K562 (cell line): ENCODE measurements around the gene NSMCE1. TPM values are rescaled to one million over a fixed set of nuclear protein-coding genes. Genes with fewer than 3 reads are reported as not detected.

Experiments used
- ATAC-seq: fragments of 200-7000 bp; cut with Tn5 transposase; 3 replicates; pipeline ENCODE4 v1.9.1; 2020; ENCODE audit warnings: moderate library complexity
- BruUV-seq: library from RNA; stranded (reverse); fragments of 400-500 nt; replicated peaks from 2 replicates; lab custom pipeline; 2021; lab: Mats Ljungman, UMichigan
- CTCF ChIA-PET: fragments of 300-600 bp; formaldehyde crosslinking; extraction: SDS; loops from one replicate; lab custom pipeline; 2021; ENCODE audit warnings: low intra/inter-chr PET ratio; lab: Yijun Ruan, JAX
- POLR2A ChIA-PET: fragments of 300-600, 350-650 bp; sonication (Branson Sonifier 250); formaldehyde crosslinking; extraction: SDS; loops from one replicate; lab custom pipeline; 2021; ENCODE audit warnings: antibody characterized with exemption, inconsistent platforms; lab: Yijun Ruan, JAX
- DNase-seq, 4 experiments: peaks; one replicate each; pipeline versions ENCODE4 v3.0.0 to v3.0.0-alpha.2; 2011 to 2018; ENCODE audit warnings: low spot score in 3 of 4, mixed read lengths in 3 of 4; ENCODE audit errors: extremely low read depth in 1 of 4
- FAIRE-seq: peaks from 2 replicates; lab custom pipeline; 2011; peaks lifted over from hg19 to GRCh38; lab: Jason Lieb, UNC
- H2AFZ ChIP-seq: 2 replicates; pipeline ENCODE4 v1.6.0; 2011; ENCODE audit warnings: low read depth, low read length, control low read depth, inconsistent platforms
- H3K27ac ChIP-seq: fragments of 200-600 bp; 3 replicates; pipeline ENCODE4 v1.8.0; 2011; ENCODE audit warnings: low read depth, mild to moderate bottlenecking, control low read depth, inconsistent platforms, low read length, moderate library complexity, mixed read lengths; ENCODE audit errors: extremely low read depth
- H3K27me3 ChIP-seq, 2 experiments: fragments of 300-600 bp in 1 of 2; 2 replicates in 1 of 2; 3 replicates in 1 of 2; pipeline versions ENCODE4 v1.6.0 to v1.8.0; 2011; ENCODE audit warnings: inconsistent platforms in 2 of 2, low read length in 2 of 2, mild to moderate bottlenecking in 1 of 2, mixed read lengths in 1 of 2, moderate library complexity in 1 of 2; ENCODE audit not compliant: control insufficient read depth in 2 of 2, insufficient read depth in 2 of 2
- H3K36me3 ChIP-seq: fragments of 300-600 bp; 3 replicates; pipeline ENCODE4 v1.8.0; 2011; ENCODE audit warnings: mild to moderate bottlenecking, low read length, inconsistent platforms; ENCODE audit not compliant: control insufficient read depth, insufficient read depth
- H3K4me1 ChIP-seq, 2 experiments: fragments of 200-600 bp in 1 of 2; replicated peaks in 1 of 2; 2 replicates in 1 of 2; 3 replicates in 1 of 2; pipeline versions ENCODE4 v1.5.1 to v1.8.0; 2011; ENCODE audit warnings: inconsistent platforms in 2 of 2, low read length in 2 of 2, mild to moderate bottlenecking in 1 of 2, mixed read lengths in 1 of 2, moderate library complexity in 1 of 2; ENCODE audit not compliant: control insufficient read depth in 2 of 2, insufficient read depth in 2 of 2
- H3K4me2 ChIP-seq: 2 replicates; pipeline ENCODE4 v1.6.1; 2011; ENCODE audit warnings: low read length, control low read depth, inconsistent platforms, mixed read lengths; ENCODE audit not compliant: insufficient read depth
- H3K4me3 ChIP-seq: fragments of 200-600 bp; sonication (generic), shearing (Covaris generic); 2 replicates; pipeline ENCODE4 v1.5.1; 2016; ENCODE audit warnings: control low read depth, inconsistent platforms
- H3K79me2 ChIP-seq: fragments of 200-600 bp; 3 replicates; pipeline ENCODE4 v1.8.0; 2011; ENCODE audit warnings: low read length, inconsistent platforms; ENCODE audit not compliant: control insufficient read depth, insufficient read depth
- H3K9ac ChIP-seq, 2 experiments: 2 replicates each; pipeline versions ENCODE4 v1.6.0 to v1.6.1; 2011; ENCODE audit warnings: low read depth in 2 of 2, low read length in 2 of 2, control low read depth in 1 of 2, inconsistent platforms in 1 of 2, mild to moderate bottlenecking in 1 of 2, mixed read lengths in 1 of 2; ENCODE audit not compliant: insufficient read depth in 1 of 2
- H3K9me1 ChIP-seq: one replicate; pipeline ENCODE4 v1.6.0; 2011; ENCODE audit warnings: inconsistent platforms, mild to moderate bottlenecking, low read length, moderate library complexity; ENCODE audit not compliant: control insufficient read depth, insufficient read depth
- H3K9me3 ChIP-seq: replicated peaks from 2 replicates; pipeline ENCODE4 v1.5.1; 2011; ENCODE audit warnings: low read depth, low read length, inconsistent platforms; ENCODE audit not compliant: control insufficient read depth, insufficient read depth
- H4K20me1 ChIP-seq: replicated peaks from 2 replicates; pipeline ENCODE4 v1.6.1; 2011; ENCODE audit warnings: low read length, inconsistent platforms, mixed read lengths; ENCODE audit not compliant: control insufficient read depth, insufficient read depth
- CBFA2T3 ChIP-seq: fragments of 450-650 bp; IDR thresholded peaks from 2 replicates; pipeline ENCODE4 v1.6.1; 2017
- DMBX1 ChIP-seq: fragments of 250-450 bp; sonication (Bioruptor Pico); IDR thresholded peaks from 2 replicates; pipeline ENCODE4 v1.8.0; 2022; ENCODE audit warnings: inconsistent platforms, mild to moderate bottlenecking, moderate library complexity, borderline replicate concordance
- ELF2 ChIP-seq: fragments of 250-450 bp; sonication (Bioruptor Pico); IDR thresholded peaks from 2 replicates; pipeline ENCODE4 v1.5.0; 2021; ENCODE audit warnings: mild to moderate bottlenecking
- EP300 ChIP-seq: IDR thresholded peaks from 2 replicates; pipeline ENCODE4 v1.6.1; 2012; ENCODE audit warnings: low read length, improper control_type of control experiment
- KDM1A ChIP-seq, 2 experiments: fragments of 450-650 bp; IDR thresholded peaks; 2 replicates each; pipeline ENCODE4 v1.6.1; 2016; ENCODE audit warnings: mild to moderate bottlenecking in 2 of 2
- KLF6 ChIP-seq: fragments of 250-450 bp; sonication (Bioruptor Pico); IDR thresholded peaks from 2 replicates; pipeline ENCODE4 v1.4.0; 2020; ENCODE audit warnings: mild to moderate bottlenecking, moderate library complexity, borderline replicate concordance
- MAZ ChIP-seq, 2 experiments: fragments of 450-650 bp in 1 of 2; sonication (generic) in 1 of 2; formaldehyde crosslinking; IDR thresholded peaks in 1 of 2; conservative IDR thresholded peaks in 1 of 2; 2 replicates each; pipeline versions ENCODE4 v1.4.0 to v1.5.0; 2020; ENCODE audit warnings: mild to moderate bottlenecking in 1 of 2, missing genetic modification reagents in 1 of 2
- POLR2B ChIP-seq: fragments of 450-650 bp; IDR thresholded peaks from 2 replicates; pipeline ENCODE4 v1.6.1; 2018; ENCODE audit warnings: low read depth; ENCODE audit not compliant: partially characterized antibody
- POLR2G ChIP-seq: fragments of 200-400 bp; formaldehyde crosslinking; IDR thresholded peaks from 2 replicates; pipeline ENCODE4 v1.6.1; 2017; ENCODE audit warnings: low read depth, mild to moderate bottlenecking, antibody characterized with exemption, low read length, moderate library complexity
- POLR2H ChIP-seq: IDR thresholded peaks from 2 replicates; pipeline ENCODE4 v1.6.1; 2016; ENCODE audit warnings: missing genetic modification characterization, low read depth, mild to moderate bottlenecking, control low read depth, missing compliant biosample characterization, moderate library complexity
- SUPT5H ChIP-seq: fragments of 450-650 bp; IDR thresholded peaks from 2 replicates; pipeline ENCODE4 v1.6.1; 2016
- TSHZ1 ChIP-seq: fragments of 250-450 bp; sonication (Bioruptor Pico); IDR thresholded peaks from 2 replicates; pipeline ENCODE4 v1.4.0; 2020; ENCODE audit warnings: mild to moderate bottlenecking, moderate library complexity
- ZBTB17 ChIP-seq: fragments of 450-650 bp; formaldehyde crosslinking; IDR thresholded peaks from 2 replicates; pipeline ENCODE4 v1.4.0; 2020; ENCODE audit warnings: mild to moderate bottlenecking
- ZKSCAN8 ChIP-seq: fragments of 200-800 bp; sonication (Bioruptor generic); IDR thresholded peaks from 2 replicates; pipeline ENCODE4 v1.6.1; 2016; ENCODE audit warnings: missing genetic modification characterization, missing compliant biosample characterization
- ZNF165 ChIP-seq: fragments of 250-450 bp; sonication (Bioruptor Pico); IDR thresholded peaks from 2 replicates; pipeline ENCODE4 v1.4.0; 2020; ENCODE audit warnings: borderline replicate concordance
- WGBS: fragments of 100-300 bp; shearing (Covaris generic); methylation state at CpG from one replicate; pipeline ENCODE4 v1.1.6; 2016; ENCODE audit warnings: low coverage, mixed read lengths; ENCODE audit not compliant: insufficient coverage; ENCODE audit errors: missing lambda C conversion rate; 5-methylcytosine and 5-hydroxymethylcytosine counted together
- in situ Hi-C: fragments of 300-500 bp; cut with MboI; formaldehyde crosslinking; loops from 4 replicates; pipeline ENCODE4 v1.15.0; 2018; ENCODE audit warnings: inconsistent platforms, mixed read lengths
- intact Hi-C: fragments of 100-400 bp; cut with micrococcal nuclease; formaldehyde crosslinking; loops from 2 replicates; pipeline ENCODE4 v1.14.2; 2022
- polyA plus RNA-seq, 8 experiments: library from polyadenylated mRNA; depleted of rRNA in 4 of 8; stranded (reverse) in 5 of 8; unstranded in 3 of 8; fragments of >200 nt; fragmentation: Nextera tagmentation in 2 of 8; fragmentation: Illumina TruSeq in 1 of 8; extraction: Ambion mirVana in 2 of 8; extraction: Trizol in 1 of 8; gene quantifications; 2 replicates each; pipeline versions ENCODE4 v1.2.1 to v1.2.3, GENCODE V29; 2011 to 2014; ENCODE audit warnings: inconsistent platforms in 1 of 8, missing spikeins in 1 of 8
- total RNA-seq, 7 experiments: library from RNA; depleted of rRNA in 6 of 7; stranded (reverse); fragments of >200 nt in 6 of 7; fragmentation: Illumina TruSeq in 2 of 7; extraction: Trizol in 2 of 7; gene quantifications; 2 replicates each; pipeline versions ENCODE4 v1.2.1 to v1.2.3, GENCODE V29; 2011 to 2021; ENCODE audit warnings: low replicate concordance in 1 of 7
- TF ChIP-seq, protein P1 (sequence below): fragments of 450-650 bp; formaldehyde crosslinking; conservative IDR thresholded peaks from 2 replicates; pipeline ENCODE4 v1.4.0; 2022; ENCODE audit warnings: mild to moderate bottlenecking, missing genetic modification characterization
- TF ChIP-seq, protein P2 (sequence below): fragments of 250-450 bp; sonication (Bioruptor Pico); IDR thresholded peaks from 2 replicates; pipeline ENCODE4 v1.8.0; 2021; ENCODE audit warnings: moderate library complexity, mild to moderate bottlenecking, inconsistent platforms

The NSMCE1 gene
- total and polyA plus RNA-seq, 9 of the 15 experiments (the other 6 are each of a cell fraction or from before 2014, with no cell fraction given): 52.1 to 163 (median 61.5) TPM

GRCh38 chr16:27199235-27199586 is 69.4 kb downstream of the NSMCE1 start:
- ATAC-seq (no peak), FAIRE-seq (no peak), DNase-seq (no peak)
- intact Hi-C loops: no loop called here
- H3K27me3 ChIP-seq: no peaks in the 10 kb centered on the region
- ChIA-PET POLR2A (interaction anchor here (0.7 to 2.4 kb wide), 11 partner anchors 9 to 156 kb away, joined by 3 to 17 read pairs (median 3); partner anchors contain the start of gene NSMCE1), CTCF (no interaction called here)
- WGBS: 38% methylated on average over 3 of the region's 3 CpGs
- peak overlapping the region; percentile 88 for H2AFZ ChIP-seq
- peak overlapping the region; percentile 90 for H3K27ac ChIP-seq
- H3K9ac ChIP-seq: peak overlapping the region; percentile 53 to 67; a peak in 3 of 4 replicates
- BruUV-seq: TSS peak; percentile 96
- H3K4me2 ChIP-seq: peak overlapping the region; percentile 72
- no peak overlapping the region for H3K4me3 ChIP-seq
- peaks cover 9 to 24% of the 10 kb centered on the region in 2 experiments for H3K4me1 ChIP-seq
- H3K36me3 ChIP-seq: no peaks in the 10 kb centered on the region
- H3K9me1 ChIP-seq: no peaks in the 10 kb centered on the region
- H3K79me2 ChIP-seq: peaks cover 5% of the 10 kb centered on the region
- no peaks in the 10 kb centered on the region for H3K9me3 ChIP-seq
- in situ Hi-C loops: no loop called here
- H4K20me1 ChIP-seq: no peaks in the 10 kb centered on the region
- TF ChIP-seq ZKSCAN8 (CRISPR knock-in tag) (0 out of 2 replicates have a peak, but pooled peaks have one; percentile 66), CBFA2T3 (no peak), TSHZ1 (no peak), POLR2H (tag) (peak; percentile 84), ZNF165 (CRISPR knock-in tag) (0 out of 2 replicates have a peak, but pooled peaks have one; percentile 27), POLR2B (peak; percentile 4), EP300 (no peak), KDM1A (IDR thresholded peaks at IDR 0.05) (no peak), POLR2G (0 out of 2 replicates have a peak, but pooled peaks have one; percentile 1), ELF2 (peak; percentile 59; the same call in 1 of the 2 replicates), KLF6 (CRISPR knock-in tag) (0 out of 2 replicates have a peak, but pooled peaks have one; percentile 19), MAZ (CRISPR knock-in tag; conservative IDR thresholded peaks at IDR 0.05 in 1 of 2, IDR thresholded peaks at IDR 0.05 in 1 of 2) (0 out of 4 replicates have a peak, but pooled peaks of 1 of the 2 experiments have one; percentile 27), DMBX1 (CRISPR knock-in tag) (no peak), ZBTB17 (CRISPR knock-in tag) (0 out of 2 replicates have a peak, but pooled peaks have one; percentile 12), SUPT5H (0 out of 2 replicates have a peak, but pooled peaks have one; percentile 4)
- TF ChIP-seq, protein P1, sequence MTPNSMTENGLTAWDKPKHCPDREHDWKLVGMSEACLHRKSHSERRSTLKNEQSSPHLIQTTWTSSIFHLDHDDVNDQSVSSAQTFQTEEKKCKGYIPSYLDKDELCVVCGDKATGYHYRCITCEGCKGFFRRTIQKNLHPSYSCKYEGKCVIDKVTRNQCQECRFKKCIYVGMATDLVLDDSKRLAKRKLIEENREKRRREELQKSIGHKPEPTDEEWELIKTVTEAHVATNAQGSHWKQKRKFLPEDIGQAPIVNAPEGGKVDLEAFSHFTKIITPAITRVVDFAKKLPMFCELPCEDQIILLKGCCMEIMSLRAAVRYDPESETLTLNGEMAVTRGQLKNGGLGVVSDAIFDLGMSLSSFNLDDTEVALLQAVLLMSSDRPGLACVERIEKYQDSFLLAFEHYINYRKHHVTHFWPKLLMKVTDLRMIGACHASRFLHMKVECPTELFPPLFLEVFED (CRISPR knock-in tag): 0 out of 2 replicates have a peak, but pooled peaks have one; percentile 44
- TF ChIP-seq, protein P2, sequence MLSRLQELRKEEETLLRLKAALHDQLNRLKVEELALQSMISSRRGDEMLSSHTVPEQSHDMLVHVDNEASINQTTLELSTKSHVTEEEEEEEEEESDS (CRISPR knock-in tag): no peak
